AG10803 (cell line): Measurements from ENCODE around the gene HERC4.

ENCODE experiments used
- DNase-seq: peaks from one replicate; pipeline ENCODE4 v3.0.0; 2010; ENCODE audit warnings: low read depth
- H3K4me3 ChIP-seq: 2 replicates; pipeline ENCODE4 v1.5.1; 2011; ENCODE audit warnings: mild to moderate bottlenecking, low read length, control low read depth
- CTCF ChIP-seq: conservative IDR thresholded peaks from 2 replicates; pipeline ENCODE4 v1.5.1; 2011; ENCODE audit warnings: mild to moderate bottlenecking, low read length, control low read depth, inconsistent platforms

HERC4 gene

GRCh38 chr10:68074775-68075549, at the start of gene HERC4:
HERC4 (minus strand) TSS chr10:68075283; CDS start chr10:68073108, 2,175 bp downstream.
- H3K4me3 ChIP-seq: peak within 1 kb of the TSS; percentile 93
- DNase-seq: peak; percentile 95
- no peak for TF ChIP-seq CTCF

- no peak for TF ChIP-seq CTCF
- DNase-seq: no peak
These were observed 49.6 kb upstream of the HERC4 start for GRCh38 chr10:68124718-68125117.

GRCh38 chr10:68121852-68122251, 46.8 kb upstream of the HERC4 start:
- TF ChIP-seq CTCF: no peak
- peak; percentile 36 for DNase-seq

More at GRCh38 chr10:68124718-68125117, 49.6 kb upstream of the HERC4 start:
- H3K4me3 ChIP-seq: no peak overlapping the region

GRCh38 chr10:68121020-68121743, 46.1 kb upstream of the HERC4 start:
- no peak for TF ChIP-seq CTCF
- no peak overlapping the region for H3K4me3 ChIP-seq
- DNase-seq: no peak

More at GRCh38 chr10:68121852-68122251, 46.8 kb upstream of the HERC4 start:
- H3K4me3 ChIP-seq: no peak overlapping the region

- no peak for DNase-seq
- no peak for TF ChIP-seq CTCF
These were observed 43.6 kb upstream of the HERC4 start for GRCh38 chr10:68118657-68119056.

GRCh38 chr10:68112837-68113236, 37.8 kb upstream of the HERC4 start:
- DNase-seq: no peak
- no peak overlapping the region for H3K4me3 ChIP-seq
- no peak for TF ChIP-seq CTCF

More at GRCh38 chr10:68118657-68119056, 43.6 kb upstream of the HERC4 start:
- no peak overlapping the region for H3K4me3 ChIP-seq
